Stimulated activated CD8-positive, alpha-beta memory T cell treated with anti-CD3 and anti-CD28 coated beads, Interleukin-4, amount 100 ng/mL, for 1 hour (primary cell): Measurements from ENCODE around the gene UNC80.

Source experiments
- DNase-seq, 2 donors: peaks; one replicate each; pipeline ENCODE4 v3.0.0-alpha.2; 2020; ENCODE audit warnings: low read depth in 2 of 2, low spot score in 1 of 2

The UNC80 gene

GRCh38 chr2:209809256-209809655 lies 37.6 kb downstream of the UNC80 start:
- DNase-seq, result no peak

- no peak for DNase-seq
These were observed 46.2 kb downstream of the UNC80 start for GRCh38 chr2:209817844-209818271.

- no peak for DNase-seq
These were observed 47.3 kb downstream of the UNC80 start for GRCh38 chr2:209818939-209819338.

GRCh38 chr2:209821806-209822205 lies 50.2 kb downstream of the UNC80 start:
- DNase-seq, result no peak

GRCh38 chr2:209823484-209823883 lies 51.9 kb downstream of the UNC80 start:
- DNase-seq, result no peak

- DNase-seq, result no peak
These were observed 52.8 kb downstream of the UNC80 start for GRCh38 chr2:209824391-209824790.

GRCh38 chr2:209830722-209831465 lies 59.3 kb downstream of the UNC80 start:
- no peak for DNase-seq

- no peak for DNase-seq
These were observed 63.1 kb downstream of the UNC80 start for GRCh38 chr2:209834767-209835166.

GRCh38 chr2:209840434-209840833 lies 68.8 kb downstream of the UNC80 start:
- no peak for DNase-seq

- DNase-seq, result no peak
These were observed 74.0 kb downstream of the UNC80 start for GRCh38 chr2:209845666-209846065.

GRCh38 chr2:209864716-209865295 lies 93.2 kb downstream of the UNC80 start:
- DNase-seq, result no peak

- DNase-seq, result no peak
These were observed 96.8 kb downstream of the UNC80 start for GRCh38 chr2:209868271-209868994.

GRCh38 chr2:209870067-209870466 lies 98.4 kb downstream of the UNC80 start:
- no peak for DNase-seq

GRCh38 chr2:209872675-209873074 lies 101.0 kb downstream of the UNC80 start:
- DNase-seq, result no peak

GRCh38 chr2:209875270-209875669 lies 103.6 kb downstream of the UNC80 start:
- DNase-seq, result no peak

GRCh38 chr2:209876211-209876610 lies 104.6 kb downstream of the UNC80 start:
- DNase-seq, result no peak

- DNase-seq, result no peak
These were observed 107.1 kb downstream of the UNC80 start for GRCh38 chr2:209878701-209879100.

GRCh38 chr2:209900638-209901037 lies 129.0 kb downstream of the UNC80 start:
- no peak for DNase-seq

- no peak for DNase-seq
These were observed 129.5 kb downstream of the UNC80 start for GRCh38 chr2:209901172-209901571.

- DNase-seq, result no peak
These were observed 134.1 kb downstream of the UNC80 start for GRCh38 chr2:209905691-209906090.

- no peak for DNase-seq
These were observed 136.1 kb downstream of the UNC80 start for GRCh38 chr2:209907746-209908145.

GRCh38 chr2:209908511-209908910 lies 136.9 kb downstream of the UNC80 start:
- no peak for DNase-seq
